Retinal pigment epithelial cell (primary cell): ENCODE measurements around the gene XRN1.
"Not testable (repeated sequence)": the region's sequence is repeated elsewhere in the genome, so short reads cannot be mapped to it uniquely, and the experiment has no call there.

Experiments used
- DNase-seq: peaks from one replicate; pipeline ENCODE4 v3.0.0-alpha.2; 2010; ENCODE audit warnings: low read depth
- H3K4me3 ChIP-seq: 2 replicates; pipeline ENCODE4 v1.5.1; 2011; ENCODE audit warnings: mild to moderate bottlenecking, low read length, control low read depth, moderate library complexity
- TF ChIP-seq, protein P1 (sequence below): conservative IDR thresholded peaks from 2 replicates; pipeline ENCODE4 v1.5.1; 2011; ENCODE audit warnings: low read depth, low read length, control low read depth, inconsistent platforms

The XRN1 gene

DNA sequence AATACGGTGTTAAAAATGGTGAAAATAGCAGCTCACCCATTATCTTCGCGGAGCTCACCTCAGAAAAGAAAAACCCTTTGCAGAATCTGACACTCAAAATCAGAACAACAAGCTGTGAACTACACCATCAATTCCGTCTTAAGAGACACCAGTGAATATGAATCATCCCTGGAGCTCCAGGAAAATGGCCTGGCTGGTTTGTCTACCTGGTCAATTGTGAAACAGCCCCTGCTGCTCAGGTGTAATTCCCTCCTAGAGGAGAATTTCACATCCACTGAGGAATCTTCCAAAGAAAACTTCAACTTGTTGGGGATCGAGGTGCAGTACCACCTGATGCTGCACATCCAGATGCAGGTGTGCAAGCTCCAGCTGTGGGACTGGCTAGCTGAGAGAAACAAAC lies 3.0 kb upstream of the XRN1 start:
- H3K4me3 ChIP-seq = no peak overlapping the region
- no peak for DNase-seq
- TF ChIP-seq, protein P1, sequence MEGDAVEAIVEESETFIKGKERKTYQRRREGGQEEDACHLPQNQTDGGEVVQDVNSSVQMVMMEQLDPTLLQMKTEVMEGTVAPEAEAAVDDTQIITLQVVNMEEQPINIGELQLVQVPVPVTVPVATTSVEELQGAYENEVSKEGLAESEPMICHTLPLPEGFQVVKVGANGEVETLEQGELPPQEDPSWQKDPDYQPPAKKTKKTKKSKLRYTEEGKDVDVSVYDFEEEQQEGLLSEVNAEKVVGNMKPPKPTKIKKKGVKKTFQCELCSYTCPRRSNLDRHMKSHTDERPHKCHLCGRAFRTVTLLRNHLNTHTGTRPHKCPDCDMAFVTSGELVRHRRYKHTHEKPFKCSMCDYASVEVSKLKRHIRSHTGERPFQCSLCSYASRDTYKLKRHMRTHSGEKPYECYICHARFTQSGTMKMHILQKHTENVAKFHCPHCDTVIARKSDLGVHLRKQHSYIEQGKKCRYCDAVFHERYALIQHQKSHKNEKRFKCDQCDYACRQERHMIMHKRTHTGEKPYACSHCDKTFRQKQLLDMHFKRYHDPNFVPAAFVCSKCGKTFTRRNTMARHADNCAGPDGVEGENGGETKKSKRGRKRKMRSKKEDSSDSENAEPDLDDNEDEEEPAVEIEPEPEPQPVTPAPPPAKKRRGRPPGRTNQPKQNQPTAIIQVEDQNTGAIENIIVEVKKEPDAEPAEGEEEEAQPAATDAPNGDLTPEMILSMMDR = no peak

DNA sequence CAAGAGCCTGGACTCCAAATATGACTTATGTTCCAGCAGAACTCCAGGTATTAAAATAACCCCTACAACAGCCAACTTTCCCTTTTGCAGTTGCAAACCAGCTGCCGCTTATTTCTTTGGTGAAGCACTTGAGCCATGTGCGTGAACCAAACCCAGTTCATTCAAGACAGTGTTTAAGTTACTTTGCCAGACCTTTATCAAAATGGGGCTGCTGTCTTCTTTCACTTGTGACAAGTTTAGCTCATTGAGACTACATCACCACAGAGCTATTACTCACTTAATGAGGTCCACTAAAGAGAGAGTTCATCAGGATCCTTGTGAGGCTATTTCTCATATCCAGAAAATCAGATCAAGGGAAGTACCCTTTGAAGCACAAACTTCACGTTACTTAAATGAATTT lies 2.4 kb upstream of the XRN1 start:
- TF ChIP-seq, protein P1 = no peak
- no peak overlapping the region for H3K4me3 ChIP-seq
- DNase-seq = no peak

DNA sequence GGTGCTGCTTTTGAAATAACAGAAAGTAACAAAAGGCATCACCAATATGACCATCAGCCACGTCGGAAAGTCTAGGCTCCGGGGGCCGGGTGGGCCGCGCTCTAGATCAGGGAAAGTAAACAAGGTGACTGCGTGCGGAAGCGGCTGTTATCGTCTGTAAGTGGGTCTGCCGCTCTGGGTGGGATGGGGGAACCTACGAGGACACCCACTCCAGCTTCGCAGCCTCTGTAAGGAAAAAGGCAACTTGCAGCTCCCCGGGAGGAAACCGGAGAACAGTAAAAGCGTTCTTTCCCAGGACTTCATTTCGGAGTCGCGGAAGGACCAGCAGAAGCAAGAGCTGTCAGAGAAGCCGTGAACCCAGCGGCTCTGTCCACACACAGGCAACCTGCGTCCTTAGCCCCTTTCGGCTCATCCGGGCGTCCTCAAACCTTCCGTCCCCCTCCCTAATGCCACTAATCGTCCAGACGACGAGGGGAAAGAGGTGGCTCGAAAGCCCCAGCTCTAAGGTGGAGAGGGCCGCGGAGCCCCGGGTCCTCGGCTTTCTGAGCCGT lies 461 bp downstream of the XRN1 start:
- no peak for DNase-seq
- TF ChIP-seq, protein P1 = no peak
- H3K4me3 ChIP-seq = peak overlapping the region; percentile 87

DNA sequence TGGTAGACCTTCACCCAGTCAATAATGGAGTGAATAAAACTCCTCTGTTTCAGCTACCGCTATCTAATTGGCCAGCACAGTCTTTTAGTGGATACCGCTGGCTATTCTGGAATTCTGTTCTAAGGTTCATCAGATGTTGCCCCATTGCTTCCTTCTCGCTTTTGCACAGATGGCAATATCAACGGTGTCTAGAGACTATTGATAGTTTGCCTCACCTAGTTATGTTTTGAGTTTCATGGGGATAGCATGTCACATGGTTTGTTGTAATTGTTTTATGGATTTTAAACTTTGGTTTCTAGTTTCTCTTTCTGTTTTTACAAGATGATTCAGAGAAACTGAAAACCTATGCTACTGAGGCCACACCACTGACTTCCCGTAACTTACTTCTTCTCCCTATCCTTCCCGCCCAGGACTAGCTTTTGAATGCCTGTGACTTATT lies 2.0 kb downstream of the XRN1 start:
- TF ChIP-seq, protein P1 = no peak
- no peak for DNase-seq
- H3K4me3 ChIP-seq = no peak overlapping the region

DNA sequence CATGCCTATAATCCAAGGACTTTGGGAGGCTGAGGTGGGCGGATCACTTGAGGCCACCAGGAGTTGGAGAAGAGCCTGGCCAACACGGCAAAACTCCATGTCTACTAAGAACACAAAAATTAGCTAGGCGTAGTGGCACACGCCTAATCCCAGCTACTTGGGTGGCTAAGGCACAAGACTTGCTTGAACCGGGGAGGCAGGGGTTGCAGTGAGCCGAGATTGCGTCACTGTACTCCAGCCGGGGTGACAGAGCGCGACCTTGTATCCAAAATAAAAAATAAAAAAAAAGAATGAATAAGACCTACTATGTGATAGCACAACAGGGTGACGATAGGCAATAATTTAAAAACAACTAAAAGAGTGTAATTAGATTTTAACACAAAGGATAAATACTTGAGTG lies 3.5 kb downstream of the XRN1 start:
- no peak for DNase-seq
- no peak overlapping the region for H3K4me3 ChIP-seq
- TF ChIP-seq, protein P1 = no peak

DNA sequence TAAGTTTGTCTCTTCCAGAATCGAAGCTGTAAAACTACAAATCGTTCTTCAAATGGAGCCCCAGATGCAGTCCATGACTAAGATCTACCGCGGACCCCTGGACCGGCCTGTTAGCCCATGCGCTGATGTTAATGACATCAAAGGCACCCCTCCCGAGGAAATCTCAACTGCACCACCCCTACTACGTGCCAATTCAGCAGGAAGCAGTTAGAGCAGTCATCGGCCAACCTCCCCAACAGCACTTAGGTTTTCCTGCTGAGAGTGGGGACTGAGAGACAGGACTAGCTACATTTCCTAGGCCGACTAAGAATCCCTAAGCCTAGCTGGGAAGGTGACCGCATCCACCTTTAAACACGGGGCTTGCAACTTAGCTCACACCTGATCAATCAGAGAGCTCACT lies 4.8 kb downstream of the XRN1 start:
- not testable (repeated sequence) for DNase-seq, H3K4me3 ChIP-seq

DNA sequence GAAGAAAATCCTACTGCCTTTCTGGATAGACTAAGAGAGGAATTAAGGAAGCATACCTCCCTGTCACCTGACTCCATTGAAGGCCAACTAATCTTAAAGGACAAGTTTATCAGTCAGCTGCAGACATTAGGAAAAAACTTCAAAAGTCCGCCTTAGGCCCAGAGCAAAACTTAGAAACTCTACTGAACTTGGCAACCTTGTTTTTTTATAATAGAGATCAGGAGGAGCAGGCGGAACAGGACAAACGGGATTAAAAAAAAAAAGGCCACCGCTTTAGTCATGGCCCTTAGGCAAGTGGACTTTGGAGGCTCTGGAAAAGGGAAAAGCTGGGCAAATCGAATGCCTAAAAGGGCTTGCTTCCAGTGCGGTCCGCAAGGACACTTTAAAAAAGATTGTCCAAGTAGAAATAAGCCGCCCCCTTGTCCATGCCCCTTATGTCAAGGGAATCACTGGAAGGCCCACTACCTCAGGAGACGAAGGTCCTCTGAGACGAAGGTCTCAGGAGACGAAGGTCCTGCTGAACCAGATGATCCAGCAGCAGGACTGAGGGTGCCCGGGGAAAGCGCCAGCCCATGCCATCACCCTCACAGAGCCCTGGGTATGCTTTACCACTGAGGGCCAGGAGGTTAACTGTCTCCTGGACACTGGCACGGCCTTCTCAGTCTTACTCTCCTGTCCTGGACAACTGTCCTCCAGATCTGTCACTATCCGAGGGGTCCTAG lies 8.2 kb downstream of the XRN1 start:
- not testable (repeated sequence) for DNase-seq, H3K4me3 ChIP-seq

DNA sequence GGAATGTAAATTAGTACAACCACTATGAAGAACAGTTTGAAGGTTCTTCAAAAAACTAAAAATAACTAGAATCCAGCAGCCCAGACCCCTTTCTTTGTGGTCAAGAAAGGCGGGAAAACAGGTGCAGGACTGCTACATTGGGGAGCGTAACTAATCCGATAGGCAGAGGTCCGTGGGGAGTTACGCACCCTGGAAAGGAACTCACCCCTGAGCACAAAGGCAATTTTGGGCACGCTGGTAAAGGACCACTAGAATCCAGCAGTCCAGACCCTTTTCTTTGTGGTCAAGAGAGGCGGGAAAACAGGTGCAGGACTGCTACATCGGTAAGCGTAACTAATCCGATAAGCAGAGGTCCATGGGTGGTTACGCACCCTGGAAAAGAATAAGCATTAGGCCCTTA lies 9.7 kb downstream of the XRN1 start:
- DNase-seq = not testable (repeated sequence)

More for the DNA sequence above, 9.7 kb downstream of the XRN1 start:
- H3K4me3 ChIP-seq = not testable (repeated sequence)
